SU-DHL-6 (cell line): ENCODE results near the gene IMMP1L.

Experiments
- H2AFZ ChIP-seq: fragments of 200-600 bp; sonication (generic); 2 replicates; pipeline ENCODE4 v1.6.1; 2014; ENCODE audit warnings: low read depth, mild to moderate bottlenecking, moderate library complexity, mixed read lengths, antibody characterized with exemption, low read length; ENCODE audit not compliant: severe bottlenecking
- H3F3A ChIP-seq: fragments of 200-600 bp; shearing (Covaris generic); 2 replicates; pipeline ENCODE4 v1.6.0; 2016; ENCODE audit warnings: antibody characterized with exemption, mild to moderate bottlenecking; ENCODE audit not compliant: insufficient read depth
- H3K27ac ChIP-seq: fragments of 200-600 bp; sonication (generic); 2 replicates; pipeline ENCODE4 v1.5.1; 2016; ENCODE audit warnings: low read depth, mild to moderate bottlenecking, low read length, moderate library complexity, mixed read lengths
- H3K27me3 ChIP-seq: fragments of 200-600 bp; sonication (generic), shearing (Covaris generic); 2 replicates; pipeline ENCODE4 v1.6.0; 2014; ENCODE audit warnings: mild to moderate bottlenecking, low read length
- H3K36me3 ChIP-seq: fragments of 200-600 bp; sonication (generic); 2 replicates; pipeline ENCODE4 v1.6.1; 2014; ENCODE audit warnings: mild to moderate bottlenecking, low read length, mixed read lengths
- H3K4me2 ChIP-seq: fragments of 300-600, 200-600 bp; shearing (Covaris generic), sonication (generic); 2 replicates; pipeline ENCODE4 v1.6.0; 2014; ENCODE audit warnings: low read length, low read depth, mild to moderate bottlenecking; ENCODE audit not compliant: poor library complexity, severe bottlenecking
- H3K4me3 ChIP-seq: fragments of 200-600 bp; sonication (generic); 2 replicates; pipeline ENCODE4 v1.5.1; 2014; ENCODE audit warnings: antibody characterized with exemption, low read length, mild to moderate bottlenecking, mixed read lengths; ENCODE audit not compliant: insufficient read depth, poor library complexity, severe bottlenecking
- H3K79me2 ChIP-seq: fragments of 200-600 bp; sonication (generic); 2 replicates; pipeline ENCODE4 v1.6.1; 2014; ENCODE audit warnings: mild to moderate bottlenecking, low read length, moderate library complexity; ENCODE audit not compliant: insufficient read depth
- H3K9ac ChIP-seq: fragments of 200-600 bp; sonication (generic); 2 replicates; pipeline ENCODE4 v1.7.0; 2014; ENCODE audit warnings: mild to moderate bottlenecking, low read length
- H3K9me2 ChIP-seq: fragments of 200-600 bp; sonication (generic); replicated peaks from 2 replicates; pipeline ENCODE4 v1.6.1; 2014; ENCODE audit warnings: low read length; ENCODE audit not compliant: insufficient read depth
- H3K9me3 ChIP-seq: fragments of 200-600 bp; sonication (generic); 2 replicates; pipeline ENCODE4 v1.6.1; 2014; ENCODE audit warnings: low read length, mixed read lengths; ENCODE audit not compliant: insufficient read depth
- H4K20me1 ChIP-seq: fragments of 200-600 bp; sonication (generic); 2 replicates; pipeline ENCODE4 v1.6.1; 2014; ENCODE audit warnings: low read depth, mild to moderate bottlenecking, antibody characterized with exemption, low read length, moderate library complexity, mixed read lengths
- EZH2phosphoT487 ChIP-seq: fragments of 200-600 bp; sonication (generic), shearing (Covaris generic); conservative IDR thresholded peaks from 2 replicates; pipeline ENCODE4 v1.6.1; 2018; ENCODE audit warnings: mild to moderate bottlenecking, antibody characterized with exemption, low read length, moderate library complexity, mixed read lengths
- TF ChIP-seq, protein P1 (sequence below): fragments of 200-600 bp; sonication (generic); IDR thresholded peaks from one replicate; pipeline ENCODE4 v1.5.1; 2017; ENCODE audit warnings: antibody characterized with exemption, mild to moderate bottlenecking, low read length, moderate library complexity; ENCODE audit not compliant: insufficient read depth, poor library complexity, severe bottlenecking

IMMP1L gene

DNA sequence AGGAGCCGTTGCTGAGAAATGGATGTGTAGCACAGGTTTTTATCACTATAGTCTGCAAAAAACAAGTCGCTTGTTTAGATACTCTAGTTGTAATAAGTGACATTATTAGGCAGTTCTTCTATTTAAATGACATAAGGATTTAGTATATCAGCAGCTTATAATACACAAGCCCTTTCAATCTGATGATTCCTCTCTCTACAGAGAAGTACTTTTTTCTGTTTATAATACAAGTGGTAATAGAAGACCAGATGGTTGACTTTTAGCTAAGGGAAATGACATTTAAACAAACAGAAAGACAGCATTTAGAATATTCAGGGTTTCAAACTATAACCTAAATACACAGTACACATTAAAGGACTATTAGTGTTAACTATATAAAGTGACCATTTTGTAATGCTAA, 60.4 kb downstream of the IMMP1L start:
- Histone ChIP-seq H3K4me2 (no peak overlapping the region), H3F3A (no peaks in the 10 kb centered on the region), H3K27ac (no peak overlapping the region), H3K9me3 (no peaks in the 10 kb centered on the region), H4K20me1 (no peaks in the 10 kb centered on the region), H3K9ac (no peak overlapping the region), H3K4me3 (no peak overlapping the region), H2AFZ (no peak overlapping the region), H3K36me3 (peaks cover 9% of the 10 kb centered on the region; the same call in 1 of the 2 replicates), H3K27me3 (no peaks in the 10 kb centered on the region), H3K79me2 (no peaks in the 10 kb centered on the region), H3K9me2 (no peaks in the 10 kb centered on the region)
- TF ChIP-seq, protein P1, sequence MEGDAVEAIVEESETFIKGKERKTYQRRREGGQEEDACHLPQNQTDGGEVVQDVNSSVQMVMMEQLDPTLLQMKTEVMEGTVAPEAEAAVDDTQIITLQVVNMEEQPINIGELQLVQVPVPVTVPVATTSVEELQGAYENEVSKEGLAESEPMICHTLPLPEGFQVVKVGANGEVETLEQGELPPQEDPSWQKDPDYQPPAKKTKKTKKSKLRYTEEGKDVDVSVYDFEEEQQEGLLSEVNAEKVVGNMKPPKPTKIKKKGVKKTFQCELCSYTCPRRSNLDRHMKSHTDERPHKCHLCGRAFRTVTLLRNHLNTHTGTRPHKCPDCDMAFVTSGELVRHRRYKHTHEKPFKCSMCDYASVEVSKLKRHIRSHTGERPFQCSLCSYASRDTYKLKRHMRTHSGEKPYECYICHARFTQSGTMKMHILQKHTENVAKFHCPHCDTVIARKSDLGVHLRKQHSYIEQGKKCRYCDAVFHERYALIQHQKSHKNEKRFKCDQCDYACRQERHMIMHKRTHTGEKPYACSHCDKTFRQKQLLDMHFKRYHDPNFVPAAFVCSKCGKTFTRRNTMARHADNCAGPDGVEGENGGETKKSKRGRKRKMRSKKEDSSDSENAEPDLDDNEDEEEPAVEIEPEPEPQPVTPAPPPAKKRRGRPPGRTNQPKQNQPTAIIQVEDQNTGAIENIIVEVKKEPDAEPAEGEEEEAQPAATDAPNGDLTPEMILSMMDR: no peak
- TF ChIP-seq EZH2phosphoT487: no peak

DNA sequence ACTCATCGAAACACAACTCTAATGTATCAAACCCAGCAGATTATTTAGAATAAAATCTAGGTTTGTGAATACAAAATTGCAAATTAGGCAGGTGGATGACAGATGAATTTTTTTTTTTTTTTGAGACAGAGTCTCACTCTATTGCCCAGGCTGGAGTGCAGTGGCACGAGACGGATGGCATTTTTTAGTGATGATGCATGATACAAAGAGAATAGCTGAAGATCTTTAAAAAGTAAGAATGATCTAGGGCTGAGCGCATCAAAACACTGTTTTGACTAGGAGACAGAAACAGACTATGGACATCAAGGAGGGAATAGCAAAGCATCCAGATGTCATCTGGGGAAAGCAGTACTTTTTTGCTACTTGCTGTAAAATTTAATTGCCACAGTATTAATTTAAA, 63.8 kb downstream of the IMMP1L start:
- no peaks in the 10 kb centered on the region for H3K79me2 ChIP-seq
- H3K9me2 ChIP-seq: no peaks in the 10 kb centered on the region
- no peaks in the 10 kb centered on the region for H3F3A ChIP-seq
- H2AFZ ChIP-seq: no peak overlapping the region
- H3K27me3 ChIP-seq: no peaks in the 10 kb centered on the region
- peaks cover 5% of the 10 kb centered on the region; the same call in 1 of the 2 replicates for H3K36me3 ChIP-seq
- TF ChIP-seq, protein P1: no peak
- TF ChIP-seq EZH2phosphoT487: no peak
- H3K4me2 ChIP-seq: no peak overlapping the region
- H3K27ac ChIP-seq: no peak overlapping the region
- no peaks in the 10 kb centered on the region for H4K20me1 ChIP-seq
- no peaks in the 10 kb centered on the region for H3K9me3 ChIP-seq
- no peak overlapping the region for H3K9ac ChIP-seq
- no peak overlapping the region for H3K4me3 ChIP-seq

DNA sequence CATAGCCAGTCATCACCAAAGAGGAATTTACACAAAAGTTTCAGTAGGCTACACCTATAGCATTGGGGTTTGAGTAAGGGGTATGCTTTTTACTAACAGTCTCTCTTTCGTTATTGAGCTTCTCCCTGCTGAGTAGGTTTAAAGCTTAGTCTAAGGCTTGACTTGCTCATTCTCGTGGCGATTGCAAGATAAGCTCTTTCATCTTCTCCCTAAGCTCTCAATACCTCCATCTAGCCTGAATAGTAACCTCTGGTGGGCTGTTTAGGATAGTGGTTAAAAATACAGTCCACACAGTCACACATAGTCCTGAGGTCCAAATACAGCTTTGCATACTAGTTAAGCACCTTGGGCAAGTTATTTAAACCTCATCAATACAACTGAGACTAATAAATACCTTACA, 65.6 kb downstream of the IMMP1L start:
- Histone ChIP-seq H2AFZ (no peak overlapping the region), H3K27me3 (no peaks in the 10 kb centered on the region), H4K20me1 (no peaks in the 10 kb centered on the region), H3K9me3 (no peaks in the 10 kb centered on the region), H3K9ac (no peak overlapping the region), H3F3A (no peaks in the 10 kb centered on the region), H3K79me2 (no peaks in the 10 kb centered on the region), H3K4me3 (no peak overlapping the region), H3K27ac (no peak overlapping the region), H3K4me2 (no peak overlapping the region), H3K9me2 (no peaks in the 10 kb centered on the region), H3K36me3 (no peaks in the 10 kb centered on the region; the same call in 1 of the 2 replicates)
- no peak for TF ChIP-seq EZH2phosphoT487
- TF ChIP-seq, protein P1: no peak

DNA sequence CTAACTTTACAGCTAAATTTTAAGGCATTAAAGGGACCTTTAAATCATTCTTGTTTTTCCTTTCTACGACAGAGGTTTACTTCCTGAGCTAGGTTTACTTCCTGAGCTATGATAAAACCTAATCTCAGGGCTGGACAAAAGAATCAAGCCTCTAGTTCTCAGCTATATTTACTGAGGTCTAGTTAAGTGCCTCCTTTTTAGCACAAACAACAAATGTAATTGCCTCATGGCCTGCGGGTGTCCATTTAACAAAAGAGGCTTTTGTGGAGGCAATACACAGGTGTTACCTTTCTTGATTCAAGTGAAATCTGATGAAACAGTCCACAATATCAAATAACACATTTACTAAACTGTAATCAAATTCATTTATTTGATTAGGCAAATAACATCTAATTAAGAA, 67.3 kb downstream of the IMMP1L start:
- no peaks in the 10 kb centered on the region for H4K20me1 ChIP-seq
- H2AFZ ChIP-seq: no peak overlapping the region
- TF ChIP-seq, protein P1: no peak
- no peak for TF ChIP-seq EZH2phosphoT487
- no peaks in the 10 kb centered on the region for H3F3A ChIP-seq
- H3K9me3 ChIP-seq: no peaks in the 10 kb centered on the region
- no peak overlapping the region for H3K4me3 ChIP-seq
- H3K27ac ChIP-seq: no peak overlapping the region
- H3K9ac ChIP-seq: no peak overlapping the region
- no peaks in the 10 kb centered on the region; the same call in 1 of the 2 replicates for H3K36me3 ChIP-seq
- H3K4me2 ChIP-seq: no peak overlapping the region
- no peaks in the 10 kb centered on the region for H3K27me3 ChIP-seq
- H3K79me2 ChIP-seq: no peaks in the 10 kb centered on the region
- no peaks in the 10 kb centered on the region for H3K9me2 ChIP-seq
